ENCODE measurements around the gene RUNX2.

Gene RUNX2

GRCh38 chr6:45416700-45417099 lies 88.6 kb downstream of the RUNX2 start (continued):
- TF ChIP-seq REST (tag by site-specific recombination; IDR thresholded peaks at IDR 0.05), result 0 out of 2 replicates have a peak, but pooled peaks have one; percentile 15
- peak; percentile 61; the same call in 1 of the 2 replicates for TF ChIP-seq ATF2 (tag by site-specific recombination; IDR thresholded peaks at IDR 0.05; ENCODE audit: low read depth)
- no peak for TF ChIP-seq ZNF521 (tag by site-specific recombination; IDR thresholded peaks at IDR 0.05)
- no peak for TF ChIP-seq SCRT2 (tag by site-specific recombination; IDR thresholded peaks at IDR 0.05)
- TF ChIP-seq ZNF155 (tag by site-specific recombination; IDR thresholded peaks at IDR 0.05), result no peak
- TF ChIP-seq CTCF (tag by site-specific recombination; IDR thresholded peaks at IDR 0.05), result no peak
- TF ChIP-seq ZNF148 (tag by site-specific recombination; IDR thresholded peaks at IDR 0.05; ENCODE audit: borderline replicate concordance), result no peak
- peak; percentile 69 for TF ChIP-seq ZBTB8A (tag by site-specific recombination; IDR thresholded peaks at IDR 0.05)
- no peak for TF ChIP-seq ZNF791 (tag by site-specific recombination; IDR thresholded peaks at IDR 0.05)
- no peak for TF ChIP-seq HOXA7 (CRISPR knock-in tag; IDR thresholded peaks at IDR 0.05; ENCODE audit: borderline replicate concordance)
- no peak for TF ChIP-seq ZNF202 (tag by site-specific recombination; IDR thresholded peaks at IDR 0.05; ENCODE audit: borderline replicate concordance)
- TF ChIP-seq BCL11A (tag by site-specific recombination; IDR thresholded peaks at IDR 0.05; ENCODE audit: low read depth), result peak; percentile 97
- TF ChIP-seq ZNF701 (tag by site-specific recombination; IDR thresholded peaks at IDR 0.05), result no peak
- TF ChIP-seq PRDM4 (tag by site-specific recombination; IDR thresholded peaks at IDR 0.05), result peak; percentile 95
- TF ChIP-seq BCL11B (tag by site-specific recombination; IDR thresholded peaks at IDR 0.05; ENCODE audit: low read depth), result no peak
- TF ChIP-seq ZBTB17 (tag by site-specific recombination; IDR thresholded peaks at IDR 0.05), result 0 out of 2 replicates have a peak, but pooled peaks have one; percentile 16
- TF ChIP-seq ZNF133 (tag by site-specific recombination; IDR thresholded peaks at IDR 0.05), result no peak
- no peak for TF ChIP-seq ZNF292 (tag by site-specific recombination; IDR thresholded peaks at IDR 0.05; ENCODE audit: borderline replicate concordance, low read depth)
- TF ChIP-seq ZNF776 (tag by site-specific recombination; IDR thresholded peaks at IDR 0.05; ENCODE audit: borderline replicate concordance), result no peak
- TF ChIP-seq SP7 (tag by site-specific recombination; IDR thresholded peaks at IDR 0.05), result peak; percentile 83
- no peak for TF ChIP-seq REPIN1 (tag by site-specific recombination; IDR thresholded peaks at IDR 0.05; ENCODE audit: low read depth)
- TF ChIP-seq ZNF132 (tag by site-specific recombination; IDR thresholded peaks at IDR 0.05; ENCODE audit: borderline replicate concordance), result no peak
- TF ChIP-seq ZNF404 (tag by site-specific recombination; IDR thresholded peaks at IDR 0.05), result no peak
- TF ChIP-seq KLF17 (tag by site-specific recombination; IDR thresholded peaks at IDR 0.05), result no peak
- no peak for TF ChIP-seq ZFP69B (tag by site-specific recombination; IDR thresholded peaks at IDR 0.05)
- no peak for TF ChIP-seq ZNF529 (tag by site-specific recombination; IDR thresholded peaks at IDR 0.05; ENCODE audit: insufficient replicate concordance)
- TF ChIP-seq HOXC10 (CRISPR knock-in tag; IDR thresholded peaks at IDR 0.05), result no peak
- TF ChIP-seq ZNF311 (tag by site-specific recombination; IDR thresholded peaks at IDR 0.05; ENCODE audit: borderline replicate concordance), result no peak
- no peak for TF ChIP-seq ZNF48 (tag by site-specific recombination; IDR thresholded peaks at IDR 0.05)
